ENCODE measurements around the gene SHISA6.

DNA sequence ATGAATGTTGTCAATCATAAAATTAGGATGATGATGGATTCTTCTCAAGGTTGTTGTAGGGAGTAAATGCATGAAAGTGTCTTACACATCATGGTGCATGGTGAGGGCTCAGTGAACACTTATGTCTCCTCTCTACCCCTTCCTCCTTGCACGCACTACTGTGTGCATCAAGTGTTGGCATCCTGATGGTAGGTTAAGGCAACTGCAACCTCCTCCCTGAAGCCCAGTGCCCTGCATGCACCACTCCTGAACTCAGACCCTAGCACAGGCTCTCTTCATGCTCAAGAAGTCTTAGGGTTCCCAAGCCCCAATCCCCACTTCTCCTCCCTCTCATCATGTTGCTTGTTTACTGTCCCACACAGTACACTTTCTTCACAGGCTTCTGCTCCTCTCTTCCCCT, 251.5 kb downstream of the SHISA6 start:
- no peak for TF ChIP-seq TAF1 (IDR thresholded peaks at IDR 0.05; ENCODE audit: borderline replicate concordance, insufficient read depth, low read length)
- TF ChIP-seq POLR2AphosphoS5 (IDR thresholded peaks at IDR 0.05; ENCODE audit: low read depth, low read length), result no peak
- TF ChIP-seq SIN3A (IDR thresholded peaks at IDR 0.05; ENCODE audit: borderline replicate concordance, insufficient read depth, low read length), result no peak
- TF ChIP-seq, protein P1, sequence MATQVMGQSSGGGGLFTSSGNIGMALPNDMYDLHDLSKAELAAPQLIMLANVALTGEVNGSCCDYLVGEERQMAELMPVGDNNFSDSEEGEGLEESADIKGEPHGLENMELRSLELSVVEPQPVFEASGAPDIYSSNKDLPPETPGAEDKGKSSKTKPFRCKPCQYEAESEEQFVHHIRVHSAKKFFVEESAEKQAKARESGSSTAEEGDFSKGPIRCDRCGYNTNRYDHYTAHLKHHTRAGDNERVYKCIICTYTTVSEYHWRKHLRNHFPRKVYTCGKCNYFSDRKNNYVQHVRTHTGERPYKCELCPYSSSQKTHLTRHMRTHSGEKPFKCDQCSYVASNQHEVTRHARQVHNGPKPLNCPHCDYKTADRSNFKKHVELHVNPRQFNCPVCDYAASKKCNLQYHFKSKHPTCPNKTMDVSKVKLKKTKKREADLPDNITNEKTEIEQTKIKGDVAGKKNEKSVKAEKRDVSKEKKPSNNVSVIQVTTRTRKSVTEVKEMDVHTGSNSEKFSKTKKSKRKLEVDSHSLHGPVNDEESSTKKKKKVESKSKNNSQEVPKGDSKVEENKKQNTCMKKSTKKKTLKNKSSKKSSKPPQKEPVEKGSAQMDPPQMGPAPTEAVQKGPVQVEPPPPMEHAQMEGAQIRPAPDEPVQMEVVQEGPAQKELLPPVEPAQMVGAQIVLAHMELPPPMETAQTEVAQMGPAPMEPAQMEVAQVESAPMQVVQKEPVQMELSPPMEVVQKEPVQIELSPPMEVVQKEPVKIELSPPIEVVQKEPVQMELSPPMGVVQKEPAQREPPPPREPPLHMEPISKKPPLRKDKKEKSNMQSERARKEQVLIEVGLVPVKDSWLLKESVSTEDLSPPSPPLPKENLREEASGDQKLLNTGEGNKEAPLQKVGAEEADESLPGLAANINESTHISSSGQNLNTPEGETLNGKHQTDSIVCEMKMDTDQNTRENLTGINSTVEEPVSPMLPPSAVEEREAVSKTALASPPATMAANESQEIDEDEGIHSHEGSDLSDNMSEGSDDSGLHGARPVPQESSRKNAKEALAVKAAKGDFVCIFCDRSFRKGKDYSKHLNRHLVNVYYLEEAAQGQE (IDR thresholded peaks at IDR 0.05; ENCODE audit: insufficient read depth in 1 of 2, low read depth in 2 of 2, low read length in 2 of 2), result no peak
- no peak for TF ChIP-seq FOXP2 (optimal IDR thresholded peaks at IDR 0.05; ENCODE audit: borderline replicate concordance, extremely low read depth, extremely low read length, insufficient read depth)

Data from PFSK-1 (cell line).